MM.1S (cell line): Measurements from ENCODE around the gene MPP7.

ENCODE experiments used
- DNase-seq: peaks from one replicate; pipeline ENCODE4 v3.0.0-alpha.2; 2015
- H2AFZ ChIP-seq: fragments of 300-600 bp; sonication (generic); 2 replicates; pipeline ENCODE4 v1.6.0; 2016; ENCODE audit warnings: antibody characterized with exemption, low read length
- H3F3A ChIP-seq: fragments of 300-600 bp; sonication (generic); 2 replicates; pipeline ENCODE4 v1.6.1; 2016; ENCODE audit warnings: mild to moderate bottlenecking, antibody characterized with exemption, low read length, moderate library complexity, mixed read lengths; ENCODE audit not compliant: insufficient read depth
- H3K27ac ChIP-seq: fragments of 300-600 bp; sonication (generic); 2 replicates; pipeline ENCODE4 v1.5.1; 2016; ENCODE audit warnings: mild to moderate bottlenecking, low read length
- H3K27me3 ChIP-seq: fragments of 300-600 bp; sonication (generic); replicated peaks from 2 replicates; pipeline ENCODE4 v1.6.0; 2016; ENCODE audit warnings: low read length; ENCODE audit not compliant: insufficient read depth
- H3K36me3 ChIP-seq: fragments of 300-600 bp; sonication (generic); replicated peaks from 2 replicates; pipeline ENCODE4 v1.6.1; 2016; ENCODE audit warnings: mild to moderate bottlenecking, low read length, mixed read lengths; ENCODE audit not compliant: insufficient read depth
- H3K4me1 ChIP-seq: fragments of 300-600 bp; sonication (generic); 2 replicates; pipeline ENCODE4 v1.6.1; 2016; ENCODE audit warnings: low read length, mixed read lengths
- H3K4me2 ChIP-seq: fragments of 300-600 bp; sonication (generic); 2 replicates; pipeline ENCODE4 v1.6.0; 2016; ENCODE audit warnings: low read depth, low read length
- H3K4me3 ChIP-seq: fragments of 300-600 bp; sonication (generic); 2 replicates; pipeline ENCODE4 v1.5.1; 2016; ENCODE audit warnings: low read length, mixed read lengths
- H3K79me2 ChIP-seq: fragments of 300-600 bp; sonication (generic); 2 replicates; pipeline ENCODE4 v1.6.1; 2016; ENCODE audit warnings: mixed run types, low read length, mixed read lengths
- H3K9ac ChIP-seq: fragments of 300-600 bp; sonication (generic); 2 replicates; pipeline ENCODE4 v1.6.1; 2016; ENCODE audit warnings: low read length, mixed read lengths
- H3K9me2 ChIP-seq: fragments of 300-600 bp; sonication (generic); replicated peaks from 2 replicates; pipeline ENCODE4 v1.6.1; 2016; ENCODE audit warnings: mild to moderate bottlenecking, low read length, mixed read lengths; ENCODE audit not compliant: insufficient read depth
- H3K9me3 ChIP-seq: fragments of 300-600 bp; sonication (generic); replicated peaks from 2 replicates; pipeline ENCODE4 v1.6.1; 2016; ENCODE audit warnings: mild to moderate bottlenecking, low read length, mixed read lengths; ENCODE audit not compliant: insufficient read depth
- H4K20me1 ChIP-seq: fragments of 300-600 bp; sonication (generic); 2 replicates; pipeline ENCODE4 v1.6.1; 2016; ENCODE audit warnings: mild to moderate bottlenecking, low read length, moderate library complexity, mixed read lengths; ENCODE audit not compliant: insufficient read depth
- EZH2 ChIP-seq: fragments of 300-600 bp; sonication (generic); optimal IDR thresholded peaks from 2 replicates; pipeline ENCODE3; 2017; ENCODE audit warnings: low read depth, mild to moderate bottlenecking, antibody characterized with exemption, low read length, mixed read lengths
- EZH2phosphoT487 ChIP-seq: fragments of 300-600 bp; sonication (generic); IDR thresholded peaks from 2 replicates; pipeline ENCODE4 v1.6.1; 2018; ENCODE audit warnings: antibody characterized with exemption, low read length
- TF ChIP-seq, protein P1 (sequence below): fragments of 300-600 bp; sonication (generic); IDR thresholded peaks from 2 replicates; pipeline ENCODE4 v1.5.1; 2016; ENCODE audit warnings: antibody characterized with exemption, low read length, mixed read lengths

MPP7 gene

GRCh38 chr10:28318626-28319025, 15.8 kb upstream of the MPP7 start:
- Histone ChIP-seq H3K4me3 (no peak overlapping the region), H3K36me3 (no peaks in the 10 kb centered on the region), H3K4me1 (no peaks in the 10 kb centered on the region), H3K9me2 (no peaks in the 10 kb centered on the region), H4K20me1 (no peaks in the 10 kb centered on the region), H3K27ac (no peak overlapping the region), H3K79me2 (no peaks in the 10 kb centered on the region), H3K4me2 (no peak overlapping the region), H3F3A (no peaks in the 10 kb centered on the region), H3K9ac (no peak overlapping the region), H3K9me3 (no peaks in the 10 kb centered on the region), H2AFZ (no peak overlapping the region), H3K27me3 (no peaks in the 10 kb centered on the region)
- TF ChIP-seq EZH2: no peak
- no peak for TF ChIP-seq EZH2phosphoT487
- TF ChIP-seq, protein P1, sequence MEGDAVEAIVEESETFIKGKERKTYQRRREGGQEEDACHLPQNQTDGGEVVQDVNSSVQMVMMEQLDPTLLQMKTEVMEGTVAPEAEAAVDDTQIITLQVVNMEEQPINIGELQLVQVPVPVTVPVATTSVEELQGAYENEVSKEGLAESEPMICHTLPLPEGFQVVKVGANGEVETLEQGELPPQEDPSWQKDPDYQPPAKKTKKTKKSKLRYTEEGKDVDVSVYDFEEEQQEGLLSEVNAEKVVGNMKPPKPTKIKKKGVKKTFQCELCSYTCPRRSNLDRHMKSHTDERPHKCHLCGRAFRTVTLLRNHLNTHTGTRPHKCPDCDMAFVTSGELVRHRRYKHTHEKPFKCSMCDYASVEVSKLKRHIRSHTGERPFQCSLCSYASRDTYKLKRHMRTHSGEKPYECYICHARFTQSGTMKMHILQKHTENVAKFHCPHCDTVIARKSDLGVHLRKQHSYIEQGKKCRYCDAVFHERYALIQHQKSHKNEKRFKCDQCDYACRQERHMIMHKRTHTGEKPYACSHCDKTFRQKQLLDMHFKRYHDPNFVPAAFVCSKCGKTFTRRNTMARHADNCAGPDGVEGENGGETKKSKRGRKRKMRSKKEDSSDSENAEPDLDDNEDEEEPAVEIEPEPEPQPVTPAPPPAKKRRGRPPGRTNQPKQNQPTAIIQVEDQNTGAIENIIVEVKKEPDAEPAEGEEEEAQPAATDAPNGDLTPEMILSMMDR: no peak
- no peak for DNase-seq

DNA sequence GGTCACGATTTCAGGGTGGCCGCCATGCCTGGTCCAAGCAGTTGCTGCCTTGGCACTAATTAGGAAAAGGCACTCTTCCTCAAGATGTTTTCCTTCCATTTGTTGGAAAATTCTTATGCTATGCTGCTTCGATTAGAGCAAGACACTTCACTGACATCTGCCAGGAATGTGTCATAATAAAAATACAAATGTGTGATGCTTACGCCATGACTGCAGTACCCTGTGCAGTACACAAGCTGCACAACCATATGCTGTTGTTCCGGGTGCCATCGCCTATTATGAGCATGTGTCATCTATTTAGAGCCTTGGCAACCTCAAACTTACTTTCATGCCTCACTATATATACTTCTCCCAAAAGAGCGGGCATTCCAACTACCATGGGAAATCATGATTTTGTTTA, 14.9 kb upstream of the MPP7 start:
- TF ChIP-seq, protein P1: no peak
- TF ChIP-seq EZH2phosphoT487 (no peak), EZH2 (no peak)
- Histone ChIP-seq H3F3A (no peaks in the 10 kb centered on the region), H3K27ac (no peak overlapping the region), H3K4me1 (no peaks in the 10 kb centered on the region), H4K20me1 (no peaks in the 10 kb centered on the region), H3K9me2 (no peaks in the 10 kb centered on the region), H3K4me3 (no peak overlapping the region), H3K9ac (no peak overlapping the region), H3K36me3 (no peaks in the 10 kb centered on the region), H3K27me3 (no peaks in the 10 kb centered on the region), H3K4me2 (no peak overlapping the region), H3K79me2 (no peaks in the 10 kb centered on the region), H3K9me3 (no peaks in the 10 kb centered on the region), H2AFZ (no peak overlapping the region)
- no peak for DNase-seq

- Histone ChIP-seq H3F3A (no peaks in the 10 kb centered on the region), H3K79me2 (no peaks in the 10 kb centered on the region), H3K4me3 (no peak overlapping the region), H4K20me1 (no peaks in the 10 kb centered on the region), H3K9me2 (no peaks in the 10 kb centered on the region), H3K36me3 (no peaks in the 10 kb centered on the region), H3K4me1 (no peaks in the 10 kb centered on the region), H3K27me3 (no peaks in the 10 kb centered on the region), H3K27ac (no peak overlapping the region), H3K9me3 (no peaks in the 10 kb centered on the region), H2AFZ (no peak overlapping the region), H3K9ac (no peak overlapping the region), H3K4me2 (no peak overlapping the region)
- DNase-seq: no peak
- no peak for TF ChIP-seq EZH2
- TF ChIP-seq, protein P1: no peak
- no peak for TF ChIP-seq EZH2phosphoT487
Measured at GRCh38 chr10:28316696-28317095, 13.8 kb upstream of the MPP7 start.

DNA sequence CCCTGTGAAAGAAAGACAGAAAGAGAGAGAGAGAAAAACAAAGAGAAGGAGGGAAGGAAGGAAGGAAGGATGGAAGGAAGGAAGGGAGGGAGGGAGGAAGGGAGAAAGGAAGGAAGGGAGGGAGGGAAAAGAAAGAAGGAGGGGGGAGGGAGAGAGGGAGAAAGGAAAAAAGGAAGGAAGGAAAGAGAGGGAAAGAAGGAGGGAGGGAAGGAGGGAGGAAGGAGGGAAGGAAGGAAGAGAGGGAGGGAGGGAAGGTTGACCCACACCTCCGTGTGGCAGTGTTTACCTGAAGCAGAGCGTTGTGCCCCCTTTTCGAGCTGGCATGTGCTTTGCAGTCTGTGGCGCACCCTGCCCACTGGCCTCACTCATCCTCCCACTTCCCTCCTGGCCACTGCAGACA, 12.3 kb upstream of the MPP7 start:
- Histone ChIP-seq H3K4me2 (no peak overlapping the region), H3K4me1 (no peaks in the 10 kb centered on the region), H3K36me3 (no peaks in the 10 kb centered on the region), H3K79me2 (no peaks in the 10 kb centered on the region), H3K27me3 (no peaks in the 10 kb centered on the region), H3K9me2 (no peaks in the 10 kb centered on the region), H3K4me3 (no peak overlapping the region), H3K27ac (no peak overlapping the region), H4K20me1 (no peaks in the 10 kb centered on the region), H3F3A (no peaks in the 10 kb centered on the region), H3K9me3 (no peaks in the 10 kb centered on the region), H2AFZ (no peak overlapping the region), H3K9ac (no peak overlapping the region)
- TF ChIP-seq EZH2phosphoT487 (no peak), EZH2 (no peak)
- TF ChIP-seq, protein P1: no peak
- DNase-seq: no peak
